Suprapubic skin (tissue), 4 donors: ENCODE data around the gene HYAL3. TPM values are rescaled to one million over a fixed set of nuclear protein-coding genes. Genes with fewer than 3 reads are reported as not detected.

Experiments
- DNase-seq, 2 donors: peaks; one replicate each; pipeline ENCODE4 v3.0.0-alpha.2; 2019; ENCODE audit warnings: low spot score in 2 of 2
- H3K27ac ChIP-seq: fragments of 200-600 bp; sonication (generic); one replicate; pipeline ENCODE4 v1.5.1; 2019
- H3K27me3 ChIP-seq: fragments of 200-600 bp; sonication (generic); one replicate; pipeline ENCODE4 v1.5.1; 2019
- H3K36me3 ChIP-seq: fragments of 200-600 bp; sonication (generic); one replicate; pipeline ENCODE4 v1.5.1; 2019
- H3K4me1 ChIP-seq: fragments of 200-600 bp; sonication (generic); one replicate; pipeline ENCODE4 v1.5.1; 2019
- H3K4me3 ChIP-seq: fragments of 200-600 bp; sonication (generic); one replicate; pipeline ENCODE4 v1.5.1; 2019; ENCODE audit warnings: mild to moderate bottlenecking
- H3K9me3 ChIP-seq: fragments of 200-600 bp; sonication (generic); one replicate; pipeline ENCODE4 v1.5.1; 2019
- CTCF ChIP-seq, 2 donors: fragments of 200-600 bp in 1 of 2; fragments of 450-650 bp in 1 of 2; sonication (generic) in 1 of 2; IDR thresholded peaks; one replicate each; pipeline ENCODE4 v1.5.1; 2016 to 2019; ENCODE audit warnings: antibody characterized with exemption in 2 of 2, mild to moderate bottlenecking in 1 of 2, moderate library complexity in 1 of 2
- EP300 ChIP-seq: sonication (generic); formaldehyde crosslinking; IDR thresholded peaks from one replicate; pipeline ENCODE4 v1.6.1; 2017; ENCODE audit warnings: antibody characterized with exemption
- POLR2A ChIP-seq, 2 donors: fragments of 450-650 bp; IDR thresholded peaks; one replicate each; pipeline ENCODE4 v1.6.1; 2017; ENCODE audit warnings: antibody characterized with exemption in 2 of 2, mild to moderate bottlenecking in 2 of 2, moderate library complexity in 2 of 2
- POLR2AphosphoS5 ChIP-seq, 3 donors: sonication (generic); formaldehyde crosslinking; IDR thresholded peaks; one replicate each; pipeline ENCODE4 v1.6.1; 2017; ENCODE audit warnings: antibody characterized with exemption in 3 of 3
- whole genome bisulfite sequencing: methylation state at CpG from one replicate; pipeline ENCODE4 v1.1.5; 2018; 5-methylcytosine and 5-hydroxymethylcytosine counted together
- total RNA-seq, 4 donors: library from RNA; depleted of rRNA; stranded (reverse); fragments of >200 nt; gene quantifications; one replicate each; pipeline ENCODE4 v1.1.0, GENCODE V29; 2016

The HYAL3 gene
- total RNA-seq, 4 donors from 2014 or later, result 2.5 to 7.8 (median 6.1) TPM

- DNase-seq, result no peak
- Histone ChIP-seq H3K9me3 (no peaks in the 10 kb centered on the region), H3K27me3 (no peaks in the 10 kb centered on the region), H3K4me1 (peaks cover 65% of the 10 kb centered on the region), H3K36me3 (peaks cover 26% of the 10 kb centered on the region), H3K4me3 (no peak overlapping the region), H3K27ac (peak overlapping the region; percentile 91)
- 42% methylated on average over 16 of the region's 16 CpGs for WGBS
- TF ChIP-seq POLR2AphosphoS5 (IDR thresholded peaks at IDR 0.05) (no peak), CTCF (IDR thresholded peaks at IDR 0.05) (no peak), POLR2A (IDR thresholded peaks at IDR 0.05) (no peak), EP300 (no peak)
These were observed 40.2 kb downstream of the HYAL3 start for GRCh38 chr3:50258979-50259378.

- Histone ChIP-seq H3K4me3 (no peak overlapping the region), H3K27me3 (no peaks in the 10 kb centered on the region), H3K9me3 (no peaks in the 10 kb centered on the region), H3K27ac (peak overlapping the region; percentile 45), H3K4me1 (peaks cover 60% of the 10 kb centered on the region), H3K36me3 (peaks cover 26% of the 10 kb centered on the region)
- TF ChIP-seq POLR2AphosphoS5 (IDR thresholded peaks at IDR 0.05) (no peak), CTCF (IDR thresholded peaks at IDR 0.05) (no peak), POLR2A (IDR thresholded peaks at IDR 0.05) (no peak), EP300 (no peak)
- DNase-seq, result no peak
- WGBS, result 83% methylated on average over 15 of the region's 17 CpGs
These were observed 41.0 kb downstream of the HYAL3 start for GRCh38 chr3:50258029-50258680.

GRCh38 chr3:50256978-50257890, 42.0 kb downstream of the HYAL3 start:
- no peaks in the 10 kb centered on the region for H3K9me3 ChIP-seq
- H3K36me3 ChIP-seq, result peaks cover 34% of the 10 kb centered on the region
- WGBS, result 86% methylated on average over 16 of the region's 20 CpGs
- H3K27ac ChIP-seq, result peak overlapping the region; percentile 29
- no peak overlapping the region for H3K4me3 ChIP-seq
- H3K4me1 ChIP-seq, result peaks cover 60% of the 10 kb centered on the region
- no peak for DNase-seq
- H3K27me3 ChIP-seq, result no peaks in the 10 kb centered on the region
- peak; percentile 13 to 32 for TF ChIP-seq CTCF (IDR thresholded peaks at IDR 0.05)
- no peak for TF ChIP-seq POLR2A (IDR thresholded peaks at IDR 0.05)

GRCh38 chr3:50255251-50255615, 44.0 kb downstream of the HYAL3 start:
- 42% methylated on average over 4 of the region's 9 CpGs for WGBS

More at GRCh38 chr3:50255251-50255615, 44.0 kb downstream of the HYAL3 start:
- Histone ChIP-seq H3K4me3 (no peak overlapping the region), H3K4me1 (peaks cover 65% of the 10 kb centered on the region), H3K27me3 (no peaks in the 10 kb centered on the region), H3K27ac (peak overlapping the region; percentile 79), H3K9me3 (no peaks in the 10 kb centered on the region), H3K36me3 (peaks cover 39% of the 10 kb centered on the region)
- DNase-seq, result no peak
- TF ChIP-seq CTCF (IDR thresholded peaks at IDR 0.05) (no peak), EP300 (no peak), POLR2A (IDR thresholded peaks at IDR 0.05) (no peak), POLR2AphosphoS5 (IDR thresholded peaks at IDR 0.05) (no peak)
